Neutrophil (primary cell): ENCODE measurements around the gene TUBE1.
"Not testable (repeated sequence)": the region's sequence is repeated elsewhere in the genome, so short reads cannot be mapped to it uniquely, and the experiment has no call there.

Experiments
- H3K27ac ChIP-seq: fragments of 200-600 bp; sonication (generic); 2 replicates; pipeline ENCODE4 v1.5.1; 2016; ENCODE audit warnings: mild to moderate bottlenecking, moderate library complexity
- H3K27me3 ChIP-seq: fragments of 200-600 bp; sonication (generic); 2 replicates; pipeline ENCODE4 v1.6.0; 2016; ENCODE audit warnings: mild to moderate bottlenecking
- H3K36me3 ChIP-seq: fragments of 200-600 bp; sonication (generic); 2 replicates; pipeline ENCODE4 v1.5.1; 2017
- H3K4me1 ChIP-seq, 2 experiments: fragments of 200-600 bp in 1 of 2; sonication (generic) in 1 of 2; 1 replicate in 1 of 2; 2 replicates in 1 of 2; pipeline versions ENCODE4 v1.5.1 to v1.6.1; 2013 to 2016; ENCODE audit warnings: low read depth in 1 of 2, low read length in 1 of 2, mild to moderate bottlenecking in 1 of 2, moderate library complexity in 1 of 2; ENCODE audit not compliant: control insufficient read depth in 1 of 2, insufficient read depth in 1 of 2
- H3K4me3 ChIP-seq, 2 experiments: fragments of 200-600 bp in 1 of 2; sonication (generic) in 1 of 2; 1 replicate in 1 of 2; 2 replicates in 1 of 2; pipeline ENCODE4 v1.5.1; 2013 to 2016; ENCODE audit warnings: low read depth in 1 of 2, low read length in 1 of 2, mild to moderate bottlenecking in 1 of 2, moderate library complexity in 1 of 2
- H3K9me3 ChIP-seq: fragments of 200-600 bp; sonication (generic); 2 replicates; pipeline ENCODE4 v1.5.1; 2016
- CTCF ChIP-seq: fragments of 200-600 bp; sonication (generic); IDR thresholded peaks from 2 replicates; pipeline ENCODE4 v1.5.1; 2016; ENCODE audit warnings: antibody characterized with exemption

The TUBE1 gene

GRCh38 chr6:112109262-112109661, 22.0 kb upstream of the TUBE1 start:
- no peaks in the 10 kb centered on the region for H3K4me1 ChIP-seq
- no peaks in the 10 kb centered on the region for H3K27me3 ChIP-seq
- no peak overlapping the region for H3K27ac ChIP-seq
- no peak for TF ChIP-seq CTCF
- no peaks in the 10 kb centered on the region for H3K36me3 ChIP-seq
- no peaks in the 10 kb centered on the region for H3K9me3 ChIP-seq
- no peak overlapping the region for H3K4me3 ChIP-seq

GRCh38 chr6:112106562-112106961, 19.3 kb upstream of the TUBE1 start:
- no peak for TF ChIP-seq CTCF
- no peaks in the 10 kb centered on the region for H3K36me3 ChIP-seq
- H3K4me3 ChIP-seq = no peak overlapping the region
- no peaks in the 10 kb centered on the region for H3K4me1 ChIP-seq
- H3K27ac ChIP-seq = no peak overlapping the region
- no peaks in the 10 kb centered on the region for H3K9me3 ChIP-seq
- H3K27me3 ChIP-seq = no peaks in the 10 kb centered on the region

DNA sequence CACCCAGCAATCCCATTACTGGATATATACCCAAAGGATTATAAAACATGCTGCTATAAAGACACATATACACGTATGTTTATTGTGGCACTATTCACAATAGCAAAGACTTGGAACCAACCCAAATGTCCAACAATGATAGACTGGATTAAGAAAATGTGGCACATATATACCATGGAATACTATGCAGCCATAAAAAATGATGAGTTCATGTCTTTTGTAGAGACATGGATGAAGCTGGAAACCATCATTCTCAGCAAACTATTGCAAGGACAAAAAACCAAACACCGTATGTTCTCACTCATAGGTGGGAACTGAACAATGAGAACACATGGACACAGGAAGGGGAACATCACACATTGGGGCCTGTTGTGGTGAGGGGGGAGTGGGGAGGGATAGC, 18.7 kb upstream of the TUBE1 start:
- not testable (repeated sequence) for H3K36me3 ChIP-seq, H3K9me3 ChIP-seq, H3K4me3 ChIP-seq, H3K4me1 ChIP-seq, H3K27me3 ChIP-seq, H3K27ac ChIP-seq

- H3K36me3 ChIP-seq = no peaks in the 10 kb centered on the region
Observed at GRCh38 chr6:112100561-112100960, 13.3 kb upstream of the TUBE1 start.

DNA sequence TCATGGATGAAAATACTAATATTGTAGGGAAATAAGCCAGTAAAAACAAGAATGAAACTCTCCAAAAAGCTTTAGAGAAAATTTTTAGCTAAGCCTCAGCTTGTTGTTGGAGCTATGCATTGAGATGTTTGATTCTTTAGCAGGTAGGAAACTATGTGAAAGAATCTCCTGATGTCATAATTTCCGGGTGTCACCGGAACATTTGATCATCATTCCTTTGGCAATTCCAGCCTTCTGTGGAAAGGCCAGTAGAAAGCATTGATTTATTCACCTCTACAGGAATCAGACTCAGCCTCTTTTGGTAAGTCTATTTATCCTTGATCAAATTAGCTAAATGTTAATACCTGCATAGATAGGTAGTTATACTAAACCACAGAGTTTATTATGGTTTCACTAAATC, 9.6 kb upstream of the TUBE1 start:
- H3K27me3 ChIP-seq = no peaks in the 10 kb centered on the region
- no peak overlapping the region for H3K4me3 ChIP-seq
- no peaks in the 10 kb centered on the region for H3K36me3 ChIP-seq
- H3K4me1 ChIP-seq = no peaks in the 10 kb centered on the region
- H3K27ac ChIP-seq = no peak overlapping the region
- no peak for TF ChIP-seq CTCF
- H3K9me3 ChIP-seq = no peaks in the 10 kb centered on the region

More at GRCh38 chr6:112100561-112100960, 13.3 kb upstream of the TUBE1 start:
- no peaks in the 10 kb centered on the region for H3K4me1 ChIP-seq
- H3K4me3 ChIP-seq = no peak overlapping the region
- TF ChIP-seq CTCF = no peak
- no peak overlapping the region for H3K27ac ChIP-seq
- no peaks in the 10 kb centered on the region for H3K9me3 ChIP-seq
- H3K27me3 ChIP-seq = no peaks in the 10 kb centered on the region

GRCh38 chr6:112087916-112088315, 634 bp upstream of the TUBE1 start:
- Histone ChIP-seq H3K36me3 (no peaks in the 10 kb centered on the region), H3K4me1 (peaks cover 22 to 24% of the 10 kb centered on the region in 2 experiments), H3K27me3 (peaks cover 21% of the 10 kb centered on the region), H3K4me3 (peak overlapping the region; percentile 62 to 69), H3K27ac (no peak overlapping the region), H3K9me3 (no peaks in the 10 kb centered on the region)
- no peak for TF ChIP-seq CTCF
